SK-N-MC (cell line): Measurements from ENCODE around the gene KRT82.

Source experiments
- EZH2 ChIP-seq: fragments of 200-600 bp; sonication (generic); IDR thresholded peaks from one replicate; pipeline ENCODE4 v1.6.1; 2017; ENCODE audit warnings: antibody characterized with exemption
- FOXP2 ChIP-seq: optimal IDR thresholded peaks from 2 replicates; pipeline ENCODE3; 2011; ENCODE audit warnings: mild to moderate bottlenecking, moderate library complexity; ENCODE audit not compliant: insufficient read depth; ENCODE audit errors: extremely low read length, control extremely low read depth
- POLR2AphosphoS5 ChIP-seq: IDR thresholded peaks from 2 replicates; pipeline ENCODE4 v1.6.1; 2012; ENCODE audit warnings: mild to moderate bottlenecking, low read depth, low read length, borderline replicate concordance

DNA sequence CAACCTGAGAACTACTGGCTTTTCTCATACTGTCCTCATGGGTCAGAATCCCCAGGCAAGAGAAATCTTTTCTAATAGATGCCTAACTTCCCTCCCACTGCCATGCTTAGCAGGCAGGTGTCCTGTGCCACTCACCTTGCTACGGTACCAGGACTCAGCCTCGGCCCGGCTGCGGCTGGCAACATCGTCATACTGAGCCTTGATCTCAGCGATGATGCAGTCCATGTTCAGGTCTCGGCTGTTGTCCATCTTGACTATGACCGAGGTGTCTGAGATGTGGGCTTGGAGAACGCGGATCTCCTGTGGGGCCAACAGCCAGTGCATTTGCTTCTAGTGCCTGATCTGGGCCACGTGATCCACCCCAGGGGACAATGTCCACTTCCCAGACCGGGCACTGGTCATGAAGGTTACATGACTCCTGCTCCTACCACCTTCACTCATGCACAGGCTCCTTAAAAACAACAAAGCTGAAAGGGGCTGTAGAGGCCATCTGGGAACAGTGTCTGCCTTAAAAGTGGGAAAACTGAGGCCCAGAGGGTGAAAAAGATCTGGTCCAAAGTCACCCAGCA, 42.9 kb downstream of the KRT82 start:
- TF ChIP-seq POLR2AphosphoS5 (no peak), EZH2 (no peak), FOXP2 (no peak)
